Neural cell (in vitro differentiated cells): ENCODE results near the gene FRMD4A. TPM values are rescaled to one million over a fixed set of nuclear protein-coding genes. Genes with fewer than 3 reads are reported as not detected.
"Not testable (repeated sequence)": the region's sequence is repeated elsewhere in the genome, so short reads cannot be mapped to it uniquely, and the experiment has no call there.

ENCODE experiments used
- H2AFZ ChIP-seq: fragments of 200-600, 300-800 bp; sonication (generic), shearing (Covaris generic); 2 replicates; pipeline ENCODE4 v1.6.0; 2014; ENCODE audit warnings: low read depth, mild to moderate bottlenecking, antibody characterized with exemption, low read length, moderate library complexity
- H3F3A ChIP-seq: fragments of 200-600 bp; shearing (Covaris generic); 2 replicates; pipeline ENCODE4 v1.6.1; 2016; ENCODE audit warnings: mild to moderate bottlenecking, moderate library complexity, mixed read lengths, antibody characterized with exemption, low read length; ENCODE audit not compliant: insufficient read depth, poor library complexity, severe bottlenecking
- H3K27ac ChIP-seq: fragments of 200-600, 300-800 bp; sonication (generic), shearing (Covaris generic); 2 replicates; pipeline ENCODE4 v1.5.1; 2014; ENCODE audit warnings: mild to moderate bottlenecking, low read length, moderate library complexity
- H3K27me3 ChIP-seq: fragments of 300-800, 200-600 bp; sonication (generic), shearing (Covaris generic); 2 replicates; pipeline ENCODE4 v1.6.0; 2014; ENCODE audit warnings: mild to moderate bottlenecking, low read depth, low read length, moderate library complexity; ENCODE audit not compliant: insufficient read depth
- H3K36me3 ChIP-seq: fragments of 300-800, 200-600 bp; sonication (generic), shearing (Covaris generic); 2 replicates; pipeline ENCODE4 v1.5.1; 2014; ENCODE audit warnings: mild to moderate bottlenecking, antibody characterized with exemption, low read length, moderate library complexity; ENCODE audit not compliant: insufficient read depth
- H3K4me2 ChIP-seq: fragments of 300-800, 200-600 bp; sonication (generic), shearing (Covaris generic); 2 replicates; pipeline ENCODE4 v1.6.0; 2014; ENCODE audit warnings: mild to moderate bottlenecking, low read length
- H3K4me3 ChIP-seq: fragments of 300-800, 200-600 bp; sonication (generic), shearing (Covaris generic); 2 replicates; pipeline ENCODE4 v1.5.1; 2014; ENCODE audit warnings: mild to moderate bottlenecking, low read length, moderate library complexity
- H3K79me2 ChIP-seq: fragments of 200-600 bp; shearing (Covaris generic); replicated peaks from 2 replicates; pipeline ENCODE4 v1.6.0; 2014; ENCODE audit warnings: mild to moderate bottlenecking, low read length, moderate library complexity; ENCODE audit not compliant: insufficient read depth
- H3K9ac ChIP-seq: fragments of 300-800, 200-600 bp; sonication (generic), shearing (Covaris generic); 2 replicates; pipeline ENCODE4 v1.6.1; 2016; ENCODE audit warnings: mild to moderate bottlenecking, low read length, mixed read lengths
- H3K9me2 ChIP-seq: fragments of 200-600 bp; shearing (Covaris generic); 2 replicates; pipeline ENCODE4 v1.6.1; 2016; ENCODE audit warnings: mild to moderate bottlenecking, low read length, mixed read lengths; ENCODE audit not compliant: insufficient read depth
- H3K9me3 ChIP-seq: fragments of 200-600, 300-800 bp; sonication (generic), shearing (Covaris generic); 2 replicates; pipeline ENCODE4 v1.6.1; 2016; ENCODE audit warnings: mild to moderate bottlenecking, mixed run types, low read length, moderate library complexity, mixed read lengths
- H4K20me1 ChIP-seq: fragments of 200-600 bp; shearing (Covaris generic); 2 replicates; pipeline ENCODE4 v1.6.1; 2016; ENCODE audit warnings: mild to moderate bottlenecking, mixed run types; ENCODE audit not compliant: insufficient read depth
- CTCF ChIP-seq: fragments of 450-650 bp; IDR thresholded peaks from 2 replicates; pipeline ENCODE4 v1.5.1; 2014; ENCODE audit warnings: antibody characterized with exemption, mild to moderate bottlenecking, moderate library complexity; ENCODE audit not compliant: poor library complexity, severe bottlenecking
- EP300 ChIP-seq: fragments of 450-650 bp; conservative IDR thresholded peaks from 2 replicates; pipeline ENCODE4 v1.6.1; 2014; ENCODE audit warnings: antibody characterized with exemption, mild to moderate bottlenecking, moderate library complexity; ENCODE audit not compliant: poor library complexity, severe bottlenecking
- EZH2 ChIP-seq: fragments of 200-600, 300-800 bp; shearing (Covaris generic), sonication (generic); IDR thresholded peaks from 2 replicates; pipeline ENCODE4 v1.6.1; 2014; ENCODE audit warnings: antibody characterized with exemption, low read length, borderline replicate concordance, mild to moderate bottlenecking; ENCODE audit not compliant: insufficient read depth, poor library complexity, severe bottlenecking
- MXI1 ChIP-seq: fragments of 450-650 bp; conservative IDR thresholded peaks from 2 replicates; pipeline ENCODE4 v1.6.1; 2014; ENCODE audit warnings: antibody characterized with exemption, mild to moderate bottlenecking; ENCODE audit not compliant: poor library complexity, severe bottlenecking
- POLR2AphosphoS5 ChIP-seq: IDR thresholded peaks from 2 replicates; pipeline ENCODE4 v1.6.1; 2012
- RAD21 ChIP-seq: fragments of 450-650 bp; conservative IDR thresholded peaks from 2 replicates; pipeline ENCODE4 v1.6.1; 2014; ENCODE audit warnings: antibody characterized with exemption, mild to moderate bottlenecking, moderate library complexity
- REST ChIP-seq: IDR thresholded peaks from 2 replicates; pipeline ENCODE4 v1.6.1; 2012; ENCODE audit warnings: borderline replicate concordance
- SMC3 ChIP-seq: fragments of 450-650 bp; conservative IDR thresholded peaks from 2 replicates; pipeline ENCODE4 v1.6.1; 2014; ENCODE audit warnings: antibody characterized with exemption, mild to moderate bottlenecking, moderate library complexity; ENCODE audit not compliant: poor library complexity
- TAF1 ChIP-seq: IDR thresholded peaks from 2 replicates; pipeline ENCODE4 v1.6.1; 2012; ENCODE audit warnings: low read depth
- polyA plus RNA-seq: library from polyadenylated mRNA; depleted of rRNA; stranded (reverse); fragments of >200 nt; gene quantifications from 2 replicates; pipeline ENCODE4 v1.2.3, GENCODE V29; 2014

The FRMD4A gene
- polyA plus RNA-seq, 1 donor from 2014 or later, result 36.5 TPM

GRCh38 chr10:14240253-14241189 is 90.2 kb downstream of the FRMD4A start:
- H3K36me3 ChIP-seq, result no peaks in the 10 kb centered on the region
- H4K20me1 ChIP-seq, result no peaks in the 10 kb centered on the region
- H3K9me2 ChIP-seq, result no peaks in the 10 kb centered on the region
- H2AFZ ChIP-seq, result peak overlapping the region; percentile 28
- H3K9me3 ChIP-seq, result no peaks in the 10 kb centered on the region
- no peaks in the 10 kb centered on the region for H3F3A ChIP-seq
- peak overlapping the region; percentile 91 for H3K27ac ChIP-seq
- TF ChIP-seq MXI1 (peak; percentile 98), CTCF (peak; percentile 71), EZH2 (no peak), POLR2AphosphoS5 (peak; percentile 85), EP300 (peak; percentile 90), TAF1 (no peak), RAD21 (peak; percentile 73), REST (peak; percentile 78), SMC3 (peak; percentile 65)
- H3K9ac ChIP-seq, result peak overlapping the region; percentile 55
- peak overlapping the region; percentile 60 for H3K4me3 ChIP-seq
- peak overlapping the region; percentile 72 for H3K4me2 ChIP-seq
- H3K27me3 ChIP-seq, result no peaks in the 10 kb centered on the region
- H3K79me2 ChIP-seq, result no peaks in the 10 kb centered on the region

- H3F3A ChIP-seq, H3K27me3 ChIP-seq, H3K4me3 ChIP-seq, H3K36me3 ChIP-seq, H3K9me2 ChIP-seq, H4K20me1 ChIP-seq, H3K79me2 ChIP-seq, H3K4me2 ChIP-seq, H3K9ac ChIP-seq, H3K9me3 ChIP-seq, H2AFZ ChIP-seq: not testable (repeated sequence)
- peak overlapping the region; percentile 91 for H3K27ac ChIP-seq
These were observed 92.1 kb downstream of the FRMD4A start for GRCh38 chr10:14238659-14239058.
